Smooth muscle cell (in vitro differentiated cells): ENCODE results near the gene TENT4A. TPM values are rescaled to one million over a fixed set of nuclear protein-coding genes. Genes with fewer than 3 reads are reported as not detected.

Experiments used
- DNase-seq: peaks from one replicate; lab custom pipeline; 2025; ENCODE audit not compliant: unreplicated experiment; lab: John Stamatoyannopoulos, UW
- H2AFZ ChIP-seq: fragments of 200-600 bp; sonication (generic); 2 replicates; pipeline ENCODE4 v1.6.0; 2016; ENCODE audit warnings: antibody characterized with exemption, low read depth, mild to moderate bottlenecking
- H3F3A ChIP-seq: fragments of 200-600 bp; sonication (generic); 2 replicates; pipeline ENCODE4 v1.6.0; 2017; ENCODE audit warnings: antibody characterized with exemption, low read depth
- H3K27ac ChIP-seq: fragments of 200-600 bp; sonication (generic); 2 replicates; pipeline ENCODE4 v1.5.1; 2016; ENCODE audit warnings: low read depth, mild to moderate bottlenecking
- H3K27me3 ChIP-seq: fragments of 200-600 bp; sonication (generic); 2 replicates; pipeline ENCODE4 v1.6.1; 2016; ENCODE audit warnings: low read depth, mild to moderate bottlenecking
- H3K36me3 ChIP-seq: fragments of 200-600 bp; sonication (generic); 2 replicates; pipeline ENCODE4 v1.5.1; 2016; ENCODE audit warnings: low read depth
- H3K4me1 ChIP-seq: fragments of 200-600 bp; sonication (generic); 2 replicates; pipeline ENCODE4 v1.5.1; 2016; ENCODE audit warnings: low read depth
- H3K4me2 ChIP-seq: fragments of 200-600 bp; sonication (generic); 2 replicates; pipeline ENCODE4 v1.6.0; 2016; ENCODE audit warnings: mild to moderate bottlenecking
- H3K4me3 ChIP-seq: fragments of 200-600 bp; sonication (generic); 2 replicates; pipeline ENCODE4 v1.5.1; 2016; ENCODE audit warnings: mild to moderate bottlenecking
- H3K79me2 ChIP-seq: fragments of 200-600 bp; sonication (generic); 2 replicates; pipeline ENCODE4 v1.6.0; 2016; ENCODE audit warnings: low read depth, mild to moderate bottlenecking
- H3K9ac ChIP-seq: fragments of 200-600 bp; sonication (generic); 2 replicates; pipeline ENCODE4 v1.6.0; 2016; ENCODE audit warnings: low read depth
- H3K9me3 ChIP-seq: fragments of 200-600 bp; sonication (generic); replicated peaks from 2 replicates; pipeline ENCODE4 v1.5.1; 2016; ENCODE audit warnings: low read depth
- H4K20me1 ChIP-seq: fragments of 200-600 bp; sonication (generic); 2 replicates; pipeline ENCODE4 v1.6.0; 2016; ENCODE audit warnings: low read depth
- CTCF ChIP-seq: fragments of 200-600 bp; sonication (generic); IDR thresholded peaks from 2 replicates; pipeline ENCODE4 v1.5.1; 2017; ENCODE audit warnings: borderline replicate concordance, mild to moderate bottlenecking, antibody characterized with exemption; ENCODE audit not compliant: insufficient read depth, poor library complexity, severe bottlenecking
- WGBS: methylation state at CpG from one replicate; pipeline ENCODE4 v1.1.7; 2016; ENCODE audit warnings: low lambda C conversion rate; 5-methylcytosine and 5-hydroxymethylcytosine counted together
- polyA plus RNA-seq: library from polyadenylated mRNA; unstranded; fragments of >200 nt; fragmentation: Nextera tagmentation; extraction: Ambion mirVana; gene quantifications from 2 replicates; pipeline ENCODE4 v1.2.1, GENCODE V29; 2016
- total RNA-seq: library from RNA; depleted of rRNA; stranded (reverse); fragments of >200 nt; gene quantifications from 2 replicates; pipeline ENCODE4 v1.2.3, GENCODE V29; 2014

TENT4A gene
- total and polyA plus RNA-seq, 2 experiments from 2014 or later: 10.0 to 16.2 TPM

- H3K27me3 ChIP-seq: no peaks in the 10 kb centered on the region
- H3K4me3 ChIP-seq: no peak overlapping the region
- no peaks in the 10 kb centered on the region for H3K9me3 ChIP-seq
- no peaks in the 10 kb centered on the region for H3K4me1 ChIP-seq
- H3K4me2 ChIP-seq: no peak overlapping the region
- TF ChIP-seq CTCF: peak; percentile 27
- H2AFZ ChIP-seq: no peak overlapping the region
- H3K27ac ChIP-seq: no peak overlapping the region
- no peaks in the 10 kb centered on the region for H3K79me2 ChIP-seq
- WGBS: 89% methylated on average over 7 of the region's 7 CpGs
- no peaks in the 10 kb centered on the region for H3F3A ChIP-seq
- H3K9ac ChIP-seq: no peak overlapping the region
- H3K36me3 ChIP-seq: no peaks in the 10 kb centered on the region
- no peak for DNase-seq
- H4K20me1 ChIP-seq: no peaks in the 10 kb centered on the region
These were observed 67.7 kb downstream of the TENT4A start for GRCh38 chr5:6780802-6781391.

- WGBS: 92% methylated on average over 3 of the region's 3 CpGs
- no peaks in the 10 kb centered on the region for H3K9me3 ChIP-seq
- H2AFZ ChIP-seq: no peak overlapping the region
- H3K27me3 ChIP-seq: no peaks in the 10 kb centered on the region
- no peak overlapping the region for H3K4me3 ChIP-seq
- H3K79me2 ChIP-seq: no peaks in the 10 kb centered on the region
- no peaks in the 10 kb centered on the region for H3K4me1 ChIP-seq
- no peaks in the 10 kb centered on the region for H3K36me3 ChIP-seq
- H3F3A ChIP-seq: no peaks in the 10 kb centered on the region
- no peaks in the 10 kb centered on the region for H4K20me1 ChIP-seq
- no peak overlapping the region for H3K9ac ChIP-seq
- DNase-seq: no peak
- TF ChIP-seq CTCF: no peak
- no peak overlapping the region for H3K4me2 ChIP-seq
- no peak overlapping the region for H3K27ac ChIP-seq
These were observed 68.5 kb downstream of the TENT4A start for GRCh38 chr5:6781716-6782115.

- Histone ChIP-seq H3K27me3 (no peaks in the 10 kb centered on the region), H3K4me1 (no peaks in the 10 kb centered on the region), H4K20me1 (no peaks in the 10 kb centered on the region), H3K27ac (no peak overlapping the region), H3K4me3 (no peak overlapping the region), H3F3A (no peaks in the 10 kb centered on the region), H2AFZ (no peak overlapping the region), H3K36me3 (no peaks in the 10 kb centered on the region), H3K4me2 (no peak overlapping the region), H3K9me3 (no peaks in the 10 kb centered on the region), H3K79me2 (no peaks in the 10 kb centered on the region), H3K9ac (no peak overlapping the region)
- no peak for DNase-seq
- WGBS: 68% methylated on average over 2 of the region's 2 CpGs
- no peak for TF ChIP-seq CTCF
These were observed 70.6 kb downstream of the TENT4A start for GRCh38 chr5:6783787-6784186.

GRCh38 chr5:6784481-6784880 is 71.2 kb downstream of the TENT4A start:
- Histone ChIP-seq H3K79me2 (no peaks in the 10 kb centered on the region), H3K4me3 (no peak overlapping the region), H3K9ac (no peak overlapping the region), H3K4me1 (no peaks in the 10 kb centered on the region), H4K20me1 (no peaks in the 10 kb centered on the region), H3K4me2 (no peak overlapping the region), H3K9me3 (no peaks in the 10 kb centered on the region), H3K36me3 (no peaks in the 10 kb centered on the region), H3K27ac (no peak overlapping the region), H3K27me3 (no peaks in the 10 kb centered on the region), H3F3A (no peaks in the 10 kb centered on the region), H2AFZ (no peak overlapping the region)
- WGBS: 92% methylated on average over 7 of the region's 7 CpGs
- no peak for TF ChIP-seq CTCF
- DNase-seq: no peak
